Type B pancreatic cell (in vitro differentiated cells): ENCODE results near the gene ADAMTS17. TPM values are rescaled to one million over a fixed set of nuclear protein-coding genes. Genes with fewer than 3 reads are reported as not detected.
A peak's percentile ranks its signal among the peaks of the same experiment; 100 is the strongest.

Source experiments
- DNase-seq: peaks from one replicate; pipeline ENCODE4 v3.0.0; 2021; ENCODE audit warnings: mixed read lengths; ENCODE audit not compliant: unreplicated experiment; ENCODE audit errors: extremely low spot score
- H3K27ac Mint-ChIP-seq: 2 replicates; pipeline ENCODE4 v1.8.0; 2021; ENCODE audit warnings: mild to moderate bottlenecking, mixed read lengths
- H3K27me3 Mint-ChIP-seq: 2 replicates; pipeline ENCODE4 v1.8.0; 2021; ENCODE audit warnings: mixed read lengths
- H3K36me3 Mint-ChIP-seq: 2 replicates; pipeline ENCODE4 v1.8.0; 2021; ENCODE audit warnings: mixed read lengths
- H3K4me1 Mint-ChIP-seq: one replicate; pipeline ENCODE4 v1.8.0; 2021; ENCODE audit warnings: mixed read lengths; ENCODE audit not compliant: unreplicated experiment
- H3K4me3 Mint-ChIP-seq: 2 replicates; pipeline ENCODE4 v1.8.0; 2021; ENCODE audit warnings: mild to moderate bottlenecking, mixed read lengths
- H3K9me3 Mint-ChIP-seq: 2 replicates; pipeline ENCODE4 v1.8.0; 2021; ENCODE audit warnings: mixed read lengths
- total RNA-seq: library from RNA; stranded (reverse); gene quantifications from 2 replicates; pipeline ENCODE4 v1.2.1, GENCODE V29; 2021; ENCODE audit warnings: low replicate concordance
- TF ChIP-seq, protein P1 (sequence below): fragments of 200-600 bp; sonication (generic); conservative IDR thresholded peaks from 2 replicates; pipeline ENCODE4 v1.5.0; 2021; ENCODE audit warnings: antibody characterized with exemption, mild to moderate bottlenecking

The ADAMTS17 gene
- total RNA-seq, 1 donor from 2014 or later, result 18.3 TPM

GRCh38 chr15:99985878-99986277 lies 355.9 kb downstream of the ADAMTS17 start:
- no peak for DNase-seq
- H3K36me3 Mint-ChIP-seq, result peaks cover 4% of the 10 kb centered on the region
- peaks cover 6% of the 10 kb centered on the region for H3K27me3 Mint-ChIP-seq
- H3K4me3 Mint-ChIP-seq, result no peak overlapping the region
- peaks cover 22% of the 10 kb centered on the region for H3K4me1 Mint-ChIP-seq
- H3K27ac Mint-ChIP-seq, result peak overlapping the region; percentile 81
- TF ChIP-seq, protein P1, sequence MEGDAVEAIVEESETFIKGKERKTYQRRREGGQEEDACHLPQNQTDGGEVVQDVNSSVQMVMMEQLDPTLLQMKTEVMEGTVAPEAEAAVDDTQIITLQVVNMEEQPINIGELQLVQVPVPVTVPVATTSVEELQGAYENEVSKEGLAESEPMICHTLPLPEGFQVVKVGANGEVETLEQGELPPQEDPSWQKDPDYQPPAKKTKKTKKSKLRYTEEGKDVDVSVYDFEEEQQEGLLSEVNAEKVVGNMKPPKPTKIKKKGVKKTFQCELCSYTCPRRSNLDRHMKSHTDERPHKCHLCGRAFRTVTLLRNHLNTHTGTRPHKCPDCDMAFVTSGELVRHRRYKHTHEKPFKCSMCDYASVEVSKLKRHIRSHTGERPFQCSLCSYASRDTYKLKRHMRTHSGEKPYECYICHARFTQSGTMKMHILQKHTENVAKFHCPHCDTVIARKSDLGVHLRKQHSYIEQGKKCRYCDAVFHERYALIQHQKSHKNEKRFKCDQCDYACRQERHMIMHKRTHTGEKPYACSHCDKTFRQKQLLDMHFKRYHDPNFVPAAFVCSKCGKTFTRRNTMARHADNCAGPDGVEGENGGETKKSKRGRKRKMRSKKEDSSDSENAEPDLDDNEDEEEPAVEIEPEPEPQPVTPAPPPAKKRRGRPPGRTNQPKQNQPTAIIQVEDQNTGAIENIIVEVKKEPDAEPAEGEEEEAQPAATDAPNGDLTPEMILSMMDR, result no peak
- H3K9me3 Mint-ChIP-seq, result peaks cover 4% of the 10 kb centered on the region

- H3K27ac Mint-ChIP-seq, result no peak overlapping the region
Observed at GRCh38 chr15:99984491-99985243, 357.1 kb downstream of the ADAMTS17 start.

GRCh38 chr15:99983886-99984286 lies 357.9 kb downstream of the ADAMTS17 start:
- Mint-ChIP-seq H3K9me3 (peaks cover 4% of the 10 kb centered on the region), H3K36me3 (peaks cover 4% of the 10 kb centered on the region), H3K27ac (peak overlapping the region; percentile 76), H3K4me3 (no peak overlapping the region), H3K27me3 (peaks cover 6% of the 10 kb centered on the region), H3K4me1 (peaks cover 22% of the 10 kb centered on the region)
- TF ChIP-seq, protein P1, result no peak
- no peak for DNase-seq

More at GRCh38 chr15:99984491-99985243, 357.1 kb downstream of the ADAMTS17 start:
- peaks cover 6% of the 10 kb centered on the region for H3K27me3 Mint-ChIP-seq
- H3K9me3 Mint-ChIP-seq, result peaks cover 4% of the 10 kb centered on the region
- H3K4me1 Mint-ChIP-seq, result peaks cover 22% of the 10 kb centered on the region
- DNase-seq, result no peak
- TF ChIP-seq, protein P1, result no peak
- H3K4me3 Mint-ChIP-seq, result no peak overlapping the region
- H3K36me3 Mint-ChIP-seq, result peaks cover 4% of the 10 kb centered on the region

DNA sequence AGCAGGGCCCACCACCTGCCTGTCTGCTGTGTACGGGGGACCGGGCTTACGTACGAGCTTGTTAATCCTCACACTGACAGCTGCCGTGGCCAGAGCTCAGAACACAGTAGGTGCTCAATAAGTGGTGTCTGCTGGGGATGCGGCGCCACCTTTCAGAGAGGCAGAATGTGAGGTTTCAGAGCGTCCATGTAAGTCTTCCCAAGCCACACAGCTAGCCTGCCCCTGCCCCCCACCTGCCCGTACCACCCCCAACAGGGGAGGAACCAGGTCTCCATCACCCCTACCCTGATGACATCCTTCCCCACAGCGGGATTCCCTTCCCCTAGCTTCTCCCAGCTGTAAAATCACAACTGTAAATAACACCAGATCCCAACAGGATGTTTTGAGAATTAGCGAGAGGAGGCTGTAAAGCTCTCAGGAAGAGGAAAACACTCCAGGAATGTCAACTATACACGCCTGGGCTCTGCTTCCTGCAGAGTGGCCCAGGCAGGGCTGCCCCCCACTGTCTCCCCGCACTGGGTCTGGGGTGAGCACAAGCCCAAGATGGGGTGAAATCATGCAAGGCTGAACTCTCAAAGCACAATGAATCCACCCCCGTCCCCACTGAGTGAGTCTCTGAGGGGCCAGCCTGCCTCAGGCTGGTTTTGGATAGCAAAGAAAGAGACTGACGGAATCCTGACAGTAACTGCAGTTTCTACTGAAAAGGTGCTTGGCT lies 358.4 kb downstream of the ADAMTS17 start:
- peaks cover 22% of the 10 kb centered on the region for H3K4me1 Mint-ChIP-seq
- TF ChIP-seq, protein P1, result no peak
- peaks cover 6% of the 10 kb centered on the region for H3K27me3 Mint-ChIP-seq
- H3K36me3 Mint-ChIP-seq, result peaks cover 3% of the 10 kb centered on the region
- no peak for DNase-seq
- no peak overlapping the region for H3K4me3 Mint-ChIP-seq
- H3K9me3 Mint-ChIP-seq, result peaks cover 3% of the 10 kb centered on the region
- peak overlapping the region; percentile 76 for H3K27ac Mint-ChIP-seq

GRCh38 chr15:99982662-99983061 lies 359.1 kb downstream of the ADAMTS17 start:
- no peak for DNase-seq
- Mint-ChIP-seq H3K36me3 (no peaks in the 10 kb centered on the region), H3K4me1 (peaks cover 22% of the 10 kb centered on the region), H3K27ac (no peak overlapping the region), H3K4me3 (no peak overlapping the region), H3K27me3 (peaks cover 6% of the 10 kb centered on the region), H3K9me3 (no peaks in the 10 kb centered on the region)
- TF ChIP-seq, protein P1, result no peak
